GM13977 (cell line): ENCODE measurements around the gene BNIP2.

Source experiments
- DNase-seq: peaks from one replicate; pipeline ENCODE4 v3.0.0; 2012; ENCODE audit warnings: low spot score
- in situ Hi-C: fragments of 300-500 bp; cut with MboI; formaldehyde crosslinking; loops from one replicate; pipeline ENCODE4 v1.12.0; 2022; ENCODE audit warnings: low sequenced_read_pairs, low pct_unique_long_range_greater_than_20kb, mixed read lengths, inconsistent platforms; ENCODE audit not compliant: unreplicated experiment
- TF ChIP-seq, protein P1 (sequence below): IDR thresholded peaks from 2 replicates; pipeline ENCODE4 v1.5.1; 2012; ENCODE audit warnings: mild to moderate bottlenecking, control low read depth; ENCODE audit not compliant: insufficient read depth; ENCODE audit errors: extremely low read depth, missing control alignments

Gene BNIP2

GRCh38 chr15:59722037-59722436, 32.9 kb upstream of the BNIP2 start:
- in situ Hi-C loops = no loop called here
- no peak for DNase-seq
- TF ChIP-seq, protein P1, sequence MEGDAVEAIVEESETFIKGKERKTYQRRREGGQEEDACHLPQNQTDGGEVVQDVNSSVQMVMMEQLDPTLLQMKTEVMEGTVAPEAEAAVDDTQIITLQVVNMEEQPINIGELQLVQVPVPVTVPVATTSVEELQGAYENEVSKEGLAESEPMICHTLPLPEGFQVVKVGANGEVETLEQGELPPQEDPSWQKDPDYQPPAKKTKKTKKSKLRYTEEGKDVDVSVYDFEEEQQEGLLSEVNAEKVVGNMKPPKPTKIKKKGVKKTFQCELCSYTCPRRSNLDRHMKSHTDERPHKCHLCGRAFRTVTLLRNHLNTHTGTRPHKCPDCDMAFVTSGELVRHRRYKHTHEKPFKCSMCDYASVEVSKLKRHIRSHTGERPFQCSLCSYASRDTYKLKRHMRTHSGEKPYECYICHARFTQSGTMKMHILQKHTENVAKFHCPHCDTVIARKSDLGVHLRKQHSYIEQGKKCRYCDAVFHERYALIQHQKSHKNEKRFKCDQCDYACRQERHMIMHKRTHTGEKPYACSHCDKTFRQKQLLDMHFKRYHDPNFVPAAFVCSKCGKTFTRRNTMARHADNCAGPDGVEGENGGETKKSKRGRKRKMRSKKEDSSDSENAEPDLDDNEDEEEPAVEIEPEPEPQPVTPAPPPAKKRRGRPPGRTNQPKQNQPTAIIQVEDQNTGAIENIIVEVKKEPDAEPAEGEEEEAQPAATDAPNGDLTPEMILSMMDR = no peak

GRCh38 chr15:59721411-59721810, 32.3 kb upstream of the BNIP2 start:
- TF ChIP-seq, protein P1 = no peak
- no peak for DNase-seq
- in situ Hi-C loops = no loop called here

GRCh38 chr15:59713177-59713576, 24.1 kb upstream of the BNIP2 start:
- in situ Hi-C loops = no loop called here
- TF ChIP-seq, protein P1 = no peak
- no peak for DNase-seq

DNA sequence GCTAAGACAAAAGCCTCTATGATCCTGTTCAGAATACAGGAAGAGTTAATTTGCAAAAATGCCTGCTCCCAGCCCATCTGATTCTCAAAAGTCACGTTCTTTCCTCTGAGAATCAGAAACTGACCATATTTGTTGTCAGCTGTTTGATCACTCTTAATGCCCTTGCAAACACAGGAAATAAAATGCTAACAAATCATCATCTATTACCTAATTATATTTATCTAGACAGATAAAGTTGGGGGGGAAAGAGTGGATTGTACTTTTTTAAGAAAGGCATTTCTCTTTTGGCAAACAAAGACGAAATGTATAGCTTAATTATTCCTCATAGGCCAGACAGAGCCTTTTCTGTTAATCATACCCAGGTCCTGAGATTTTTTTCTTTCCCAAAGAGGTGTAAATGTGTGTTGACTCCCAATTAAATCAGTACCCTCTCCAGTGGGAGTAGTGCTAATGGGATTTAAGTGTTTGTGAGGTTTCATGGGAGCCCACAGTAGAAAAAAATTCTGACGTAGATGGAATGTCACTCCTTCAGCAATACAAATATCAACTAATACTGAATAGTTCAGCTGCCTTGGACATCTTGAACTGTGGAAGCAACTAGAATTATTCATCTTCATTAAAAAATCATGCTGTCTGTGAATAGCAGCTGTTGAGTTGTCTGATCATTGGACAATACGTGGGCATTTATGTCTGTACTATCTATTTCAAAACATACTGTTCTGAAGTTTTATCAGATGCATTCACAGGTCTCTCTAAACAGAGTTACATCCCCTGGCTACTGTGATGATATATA, 22.5 kb upstream of the BNIP2 start:
- in situ Hi-C loops = no loop called here
- no peak for DNase-seq
- TF ChIP-seq, protein P1 = no peak

- no peak for DNase-seq
- in situ Hi-C loops = no loop called here
- TF ChIP-seq, protein P1 = no peak
These were observed 18.5 kb upstream of the BNIP2 start for GRCh38 chr15:59707619-59708018.

- no peak for DNase-seq
- TF ChIP-seq, protein P1 = no peak
- in situ Hi-C loops = no loop called here
These were observed 15.1 kb upstream of the BNIP2 start for GRCh38 chr15:59703979-59704796.
